Embryonic facial prominence (tissue), 1 donor: ENCODE results near the gene CRX.
"Not testable (repeated sequence)": the region's sequence is repeated elsewhere in the genome, so short reads cannot be mapped to it uniquely, and the experiment has no call there.

Source experiments
- DNase-seq: peaks from one replicate; pipeline ENCODE4 v3.0.0-alpha.2; 2016; ENCODE audit errors: extremely low spot score

The CRX gene

GRCh38 chr19:47821460-47822020 lies at the start of gene CRX:
TSS of gene CRX (plus strand) at chr19:47821937. CDS start at chr19:47834444, 12,507 bp downstream.
- no peak for DNase-seq

- no peak for DNase-seq
These were observed 45.2 kb upstream of the CRX start for GRCh38 chr19:47776568-47776967.

GRCh38 chr19:47777245-47778048 lies 44.3 kb upstream of the CRX start:
- not testable (repeated sequence) for DNase-seq

- DNase-seq, result no peak
These were observed 43.4 kb upstream of the CRX start, which contains the start of gene SELENOW for GRCh38 chr19:47778049-47778953. TSS of gene SELENOW (plus strand) at chr19:47778703. CDS start at chr19:47778786, 83 bp downstream.

GRCh38 chr19:47778954-47779351 lies 42.8 kb upstream of the CRX start:
- DNase-seq, result no peak

GRCh38 chr19:47779524-47780214 lies 42.1 kb upstream of the CRX start:
- DNase-seq, result no peak

GRCh38 chr19:47780215-47780551 lies 41.6 kb upstream of the CRX start:
- DNase-seq, result no peak

GRCh38 chr19:47781590-47782262 lies 40.0 kb upstream of the CRX start:
- DNase-seq, result no peak

GRCh38 chr19:47786566-47786965 lies 35.2 kb upstream of the CRX start:
- no peak for DNase-seq

- not testable (repeated sequence) for DNase-seq
These were observed 34.4 kb upstream of the CRX start for GRCh38 chr19:47787307-47787706.

GRCh38 chr19:47789811-47790210 lies 31.9 kb upstream of the CRX start:
- not testable (repeated sequence) for DNase-seq

GRCh38 chr19:47790398-47790814 lies 31.3 kb upstream of the CRX start:
- DNase-seq, result no peak

- DNase-seq, result no peak
These were observed 29.1 kb upstream of the CRX start for GRCh38 chr19:47792616-47793015.

GRCh38 chr19:47794526-47794925 lies 27.2 kb upstream of the CRX start:
- no peak for DNase-seq

- DNase-seq, result no peak
These were observed 25.0 kb upstream of the CRX start for GRCh38 chr19:47796785-47797184.

- DNase-seq, result no peak
These were observed 23.5 kb upstream of the CRX start for GRCh38 chr19:47797996-47798903.

GRCh38 chr19:47798904-47799266 lies 22.9 kb upstream of the CRX start:
- DNase-seq, result no peak

GRCh38 chr19:47801270-47801669 lies 20.5 kb upstream of the CRX start:
- no peak for DNase-seq

GRCh38 chr19:47802521-47803043 lies 19.2 kb upstream of the CRX start:
- no peak for DNase-seq

GRCh38 chr19:47803148-47803547 lies 18.6 kb upstream of the CRX start:
- not testable (repeated sequence) for DNase-seq
